ENCODE measurements around the gene KCNJ4. TPM values are rescaled to one million over a fixed set of nuclear protein-coding genes. Genes with fewer than 3 reads are reported as not detected.

Gene KCNJ4
- total and polyA plus RNA-seq, 10 of the 15 experiments (the other 5 are each of a cell fraction or from before 2014, with no cell fraction given) = not detected

- TF ChIP-seq ZZZ3 (IDR thresholded peaks at IDR 0.05; ENCODE audit: control insufficient read depth, insufficient read length, low read depth) = no peak
- TF ChIP-seq CTCF (IDR thresholded peaks at IDR 0.05 in 2 of 3, conservative IDR thresholded peaks at IDR 0.05 in 1 of 3; ENCODE audit: control insufficient read depth in 2 of 3, extremely low read depth in 1 of 3, insufficient read depth in 1 of 3, low read depth in 3 of 3, low read length in 3 of 3) = no peak
- no peak for TF ChIP-seq IKZF1 (conservative IDR thresholded peaks at IDR 0.05)
- TF ChIP-seq TAF1 (IDR thresholded peaks at IDR 0.05; ENCODE audit: borderline replicate concordance, low read depth, low read length) = no peak
- TF ChIP-seq SREBF2 (IDR thresholded peaks at IDR 0.05; ENCODE audit: low read length) = no peak
Observed at GRCh38 chr22:38419858-38420160, 35.2 kb downstream of the KCNJ4 start (continued).

GRCh38 chr22:38419121-38419857 is 35.7 kb downstream of the KCNJ4 start:
- Histone ChIP-seq H3K27me3 (replicated peaks in 1 of 2; ENCODE audit: control insufficient read depth in 2 of 2, insufficient read depth in 2 of 2, low read length in 1 of 2) (no peaks in the 10 kb centered on the region), H4K20me1 (ENCODE audit: control insufficient read depth, insufficient read depth) (no peaks in the 10 kb centered on the region), H3K4me3 (no peak overlapping the region), H3K9me3 (replicated peaks; ENCODE audit: control insufficient read depth, insufficient read depth, low read length) (no peaks in the 10 kb centered on the region), H3K9ac (ENCODE audit: control insufficient read depth, insufficient read depth, low read length) (no peak overlapping the region), H3K79me2 (ENCODE audit: control insufficient read depth, insufficient read depth, low read length) (no peaks in the 10 kb centered on the region), H3K27ac (ENCODE audit: control insufficient read depth, insufficient read depth) (no peak overlapping the region), H2AFZ (ENCODE audit: control insufficient read depth, low read depth, low read length) (no peak overlapping the region), H3K4me2 (ENCODE audit: control insufficient read depth, insufficient read depth) (no peak overlapping the region), H3K4me1 (ENCODE audit: control insufficient read depth, insufficient read depth, low read length) (no peaks in the 10 kb centered on the region), H3K36me3 (ENCODE audit: control insufficient read depth in 2 of 2, insufficient read depth in 2 of 2, low read length in 1 of 2) (no peaks in the 10 kb centered on the region)
- ChIA-PET RAD21 (ENCODE audit: unreplicated experiment) (no interaction called here), POLR2A (no interaction called here), CTCF (no interaction called here), SMC1A (ENCODE audit: uncharacterized antibody, unreplicated experiment) (no interaction called here)
- FAIRE-seq (no peak), DNase-seq (ENCODE audit: low read depth, low spot score) (no peak), ATAC-seq (no peak)
- 39% methylated on average over 14 of the region's 14 CpGs for WGBS (ENCODE audit: insufficient coverage, insufficient replicate concordance, low lambda C conversion rate, missing lambda C conversion rate)
- BruUV-seq (replicated peaks) = no TSS peak
- in situ Hi-C loops (cut with MboI) = no loop called here
- intact Hi-C loops (cut with micrococcal nuclease; ENCODE audit: unreplicated experiment) = loop anchor here (5.0 kb wide), 1 partner anchor 153 kb away; the partner anchor contains the start of gene DMC1
- TF ChIP-seq ATF2 (IDR thresholded peaks at IDR 0.05; ENCODE audit: low read length) (no peak), POLR2AphosphoS5 (IDR thresholded peaks at IDR 0.05; ENCODE audit: low read length) (no peak), JUND (IDR thresholded peaks at IDR 0.05; ENCODE audit: low read depth, low read length) (no peak), CHD2 (IDR thresholded peaks at IDR 0.05; ENCODE audit: borderline replicate concordance, low read depth, low read length) (no peak), HSF1 (IDR thresholded peaks at IDR 0.05; ENCODE audit: low read depth, low read length) (no peak), IRF5 (IDR thresholded peaks at IDR 0.05; ENCODE audit: borderline replicate concordance) (no peak), MLLT1 (IDR thresholded peaks at IDR 0.05) (no peak)
